Measurements from ENCODE around the gene MMP28. TPM values are rescaled to one million over a fixed set of nuclear protein-coding genes. Genes with fewer than 3 reads are reported as not detected.
A peak's percentile ranks its signal among the peaks of the same experiment; 100 is the strongest.

MMP28 gene, protein sequence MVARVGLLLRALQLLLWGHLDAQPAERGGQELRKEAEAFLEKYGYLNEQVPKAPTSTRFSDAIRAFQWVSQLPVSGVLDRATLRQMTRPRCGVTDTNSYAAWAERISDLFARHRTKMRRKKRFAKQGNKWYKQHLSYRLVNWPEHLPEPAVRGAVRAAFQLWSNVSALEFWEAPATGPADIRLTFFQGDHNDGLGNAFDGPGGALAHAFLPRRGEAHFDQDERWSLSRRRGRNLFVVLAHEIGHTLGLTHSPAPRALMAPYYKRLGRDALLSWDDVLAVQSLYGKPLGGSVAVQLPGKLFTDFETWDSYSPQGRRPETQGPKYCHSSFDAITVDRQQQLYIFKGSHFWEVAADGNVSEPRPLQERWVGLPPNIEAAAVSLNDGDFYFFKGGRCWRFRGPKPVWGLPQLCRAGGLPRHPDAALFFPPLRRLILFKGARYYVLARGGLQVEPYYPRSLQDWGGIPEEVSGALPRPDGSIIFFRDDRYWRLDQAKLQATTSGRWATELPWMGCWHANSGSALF
- total RNA-seq (1 to 10 TPM in 2 of 6 donors, under 1 TPM in 4; 0.20 to 2.5 (median 0.78) TPM), polyA plus RNA-seq (1 to 10 TPM; 3.0 to 3.8 TPM)

DNA sequence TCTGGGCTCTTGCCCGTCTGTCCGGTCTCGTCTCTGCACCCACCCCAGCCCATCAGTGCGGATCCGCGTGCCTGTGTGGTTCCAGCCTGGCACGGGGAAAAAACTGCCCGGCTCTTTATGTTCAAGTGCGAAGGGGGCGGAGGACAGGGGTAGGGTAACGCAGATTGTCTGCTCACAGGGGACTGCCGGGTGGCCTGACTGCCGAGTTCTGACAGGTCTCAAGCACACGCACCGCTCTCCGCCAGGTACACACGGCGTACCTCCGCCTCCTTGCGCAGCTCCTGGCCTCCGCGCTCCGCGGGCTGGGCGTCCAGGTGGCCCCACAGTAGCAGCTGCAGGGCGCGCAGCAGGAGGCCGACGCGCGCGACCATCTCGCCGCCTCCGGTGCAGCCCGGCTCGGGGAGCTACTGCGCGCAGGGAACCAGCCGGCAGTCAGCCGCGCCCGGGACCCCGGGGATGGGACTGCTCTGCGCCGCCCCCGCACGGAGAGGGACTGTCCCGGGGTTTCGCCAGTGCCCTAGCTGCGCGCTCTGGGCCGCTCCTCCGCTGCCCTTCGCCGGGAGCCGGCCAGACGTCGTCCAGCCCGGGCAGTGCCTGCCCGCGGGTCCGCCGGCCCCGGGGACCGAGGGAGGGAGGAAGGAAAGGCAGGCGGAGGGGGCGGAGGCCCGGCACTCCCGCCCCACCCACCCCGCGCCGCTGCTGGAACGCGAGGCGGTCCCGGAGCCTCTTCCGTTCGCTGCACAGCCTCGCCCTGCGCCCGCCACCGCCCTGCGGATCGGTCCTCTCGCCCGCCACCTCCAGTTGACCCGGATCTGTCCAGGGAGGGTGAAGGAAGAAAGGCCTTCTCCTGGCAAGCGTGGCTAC, at the start of gene MMP28:
MMP28 (minus strand) TSS at position 635 of the 864 bp plus-strand sequence; CDS start at position 371, 264 bp downstream.
- H3K27me3 ChIP-seq, result peaks cover 0 to 2% (median 0%) of the 10 kb centered on the region in 4 donors
- no peak within 1 kb of the TSS for H3K27ac ChIP-seq
- no peaks in the 10 kb centered on the region for H3K36me3 ChIP-seq
- 1 to 2% methylated on average over 36 to 89 of the region's 89 CpGs for WGBS, 2 donors
- H3K4me3 ChIP-seq, result peak within 1 kb of the TSS; percentile 33 to 64 (median 39)
- no peaks in the 10 kb centered on the region for H3K9me3 ChIP-seq
- ATAC-seq (peak; percentile 67 to 81 (median 70)), FAIRE-seq (no peak), DNase-seq (peak in 3 of 6 donors; percentile 38 to 73 (median 73))
- TF ChIP-seq, protein P1, sequence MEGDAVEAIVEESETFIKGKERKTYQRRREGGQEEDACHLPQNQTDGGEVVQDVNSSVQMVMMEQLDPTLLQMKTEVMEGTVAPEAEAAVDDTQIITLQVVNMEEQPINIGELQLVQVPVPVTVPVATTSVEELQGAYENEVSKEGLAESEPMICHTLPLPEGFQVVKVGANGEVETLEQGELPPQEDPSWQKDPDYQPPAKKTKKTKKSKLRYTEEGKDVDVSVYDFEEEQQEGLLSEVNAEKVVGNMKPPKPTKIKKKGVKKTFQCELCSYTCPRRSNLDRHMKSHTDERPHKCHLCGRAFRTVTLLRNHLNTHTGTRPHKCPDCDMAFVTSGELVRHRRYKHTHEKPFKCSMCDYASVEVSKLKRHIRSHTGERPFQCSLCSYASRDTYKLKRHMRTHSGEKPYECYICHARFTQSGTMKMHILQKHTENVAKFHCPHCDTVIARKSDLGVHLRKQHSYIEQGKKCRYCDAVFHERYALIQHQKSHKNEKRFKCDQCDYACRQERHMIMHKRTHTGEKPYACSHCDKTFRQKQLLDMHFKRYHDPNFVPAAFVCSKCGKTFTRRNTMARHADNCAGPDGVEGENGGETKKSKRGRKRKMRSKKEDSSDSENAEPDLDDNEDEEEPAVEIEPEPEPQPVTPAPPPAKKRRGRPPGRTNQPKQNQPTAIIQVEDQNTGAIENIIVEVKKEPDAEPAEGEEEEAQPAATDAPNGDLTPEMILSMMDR (IDR thresholded peaks at IDR 0.05), result no peak
- H3K4me1 ChIP-seq, result peaks cover 0 to 4% (median 0%) of the 10 kb centered on the region in 3 donors
- intact Hi-C loops (cut with DNase I), result no loop called here

DNA sequence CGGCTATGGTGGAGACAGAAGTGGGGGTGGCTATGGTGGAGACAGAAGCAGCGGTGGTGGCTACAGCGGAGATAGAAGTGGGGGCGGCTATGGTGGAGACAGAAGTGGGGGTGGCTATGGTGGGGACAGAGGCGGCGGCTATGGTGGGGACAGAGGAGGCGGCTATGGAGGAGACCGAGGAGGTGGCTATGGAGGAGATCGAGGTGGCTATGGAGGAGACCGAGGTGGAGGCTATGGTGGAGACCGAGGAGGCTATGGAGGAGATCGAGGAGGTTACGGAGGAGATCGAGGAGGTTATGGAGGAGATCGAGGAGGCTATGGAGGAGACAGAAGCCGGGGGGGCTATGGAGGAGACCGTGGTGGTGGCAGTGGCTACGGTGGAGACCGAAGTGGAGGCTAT, 49.1 kb upstream of the MMP28 start:
- WGBS, 2 donors, result 97 to 98% methylated on average over 19 of the region's 19 CpGs
- no peak overlapping the region for H3K4me3 ChIP-seq
- H3K36me3 ChIP-seq, result peaks cover 3 to 79% (median 37%) of the 10 kb centered on the region in 3 donors
- FAIRE-seq (no peak), DNase-seq (no peak), ATAC-seq (no peak)
- TF ChIP-seq, protein P1 (IDR thresholded peaks at IDR 0.05), result no peak
- H3K4me1 ChIP-seq, result no peaks in the 10 kb centered on the region
- intact Hi-C loops (cut with DNase I), result no loop called here
- H3K27ac ChIP-seq, result no peak overlapping the region
- H3K9me3 ChIP-seq, result no peaks in the 10 kb centered on the region
- no peaks in the 10 kb centered on the region for H3K27me3 ChIP-seq

DNA sequence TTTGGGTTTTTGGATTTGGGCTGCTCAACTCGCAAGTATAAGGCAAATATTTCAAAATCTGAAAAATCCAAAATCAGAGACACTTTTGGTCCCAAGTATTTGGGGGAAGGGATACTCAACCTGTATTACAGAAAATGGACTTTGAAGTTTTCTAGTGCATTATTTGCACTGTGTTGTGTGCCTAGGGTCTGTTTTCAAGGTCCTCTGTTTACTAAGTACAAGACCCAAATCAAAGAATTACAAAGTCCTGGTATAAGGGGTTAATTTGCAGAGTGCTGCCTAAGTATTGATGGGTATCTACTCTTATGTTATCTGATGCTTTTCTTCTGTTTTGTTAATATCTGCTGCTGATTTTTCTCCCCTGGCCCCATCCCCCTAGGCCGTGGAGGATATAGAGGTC, 48.3 kb upstream of the MMP28 start:
- Histone ChIP-seq H3K4me3 (no peak overlapping the region), H3K36me3 (peaks cover 3 to 86% (median 45%) of the 10 kb centered on the region in 3 donors), H3K27ac (no peak overlapping the region), H3K9me3 (no peaks in the 10 kb centered on the region), H3K4me1 (no peaks in the 10 kb centered on the region), H3K27me3 (no peaks in the 10 kb centered on the region)
- intact Hi-C loops (cut with DNase I), result no loop called here
- no peak for FAIRE-seq
- 93 to 100% methylated on average over 2 of the region's 2 CpGs for WGBS, 2 donors
- DNase-seq, result no peak
- no peak for ATAC-seq
- TF ChIP-seq, protein P1 (IDR thresholded peaks at IDR 0.05), result no peak

DNA sequence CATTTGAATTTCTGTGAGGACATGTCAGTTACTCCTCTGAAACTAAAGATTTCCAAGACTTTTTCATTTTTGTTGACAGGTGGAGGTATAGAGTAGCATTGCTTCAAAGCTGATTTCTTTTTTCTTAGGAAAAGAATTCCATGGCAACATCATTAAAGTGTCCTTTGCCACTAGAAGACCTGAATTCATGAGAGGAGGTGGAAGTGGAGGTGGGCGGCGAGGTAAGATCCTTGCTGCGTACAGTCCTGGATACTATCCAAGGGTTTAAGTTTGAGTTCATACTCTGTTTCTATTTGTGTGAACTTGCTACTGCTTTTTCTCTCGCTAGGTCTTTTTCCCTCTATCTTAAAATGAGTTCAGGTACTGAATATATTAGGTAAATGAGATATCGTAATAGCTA, 46.8 kb upstream of the MMP28 start:
- no peaks in the 10 kb centered on the region for H3K4me1 ChIP-seq
- H3K4me3 ChIP-seq, result no peak overlapping the region
- TF ChIP-seq, protein P1 (IDR thresholded peaks at IDR 0.05), result no peak
- no peaks in the 10 kb centered on the region for H3K27me3 ChIP-seq
- FAIRE-seq (no peak), DNase-seq (no peak), ATAC-seq (no peak)
- no peaks in the 10 kb centered on the region for H3K9me3 ChIP-seq
- H3K36me3 ChIP-seq, result peaks cover 3 to 88% (median 48%) of the 10 kb centered on the region in 3 donors
- intact Hi-C loops (cut with DNase I), result no loop called here
- H3K27ac ChIP-seq, result no peak overlapping the region
- 99% methylated on average over 5 of the region's 5 CpGs for WGBS, 2 donors
